Mesothelial cell of epicardium (in vitro differentiated cells): ENCODE measurements around the gene NFKBIL1. TPM values are rescaled to one million over a fixed set of nuclear protein-coding genes. Genes with fewer than 3 reads are reported as not detected.
"Not testable (repeated sequence)": the region's sequence is repeated elsewhere in the genome, so short reads cannot be mapped to it uniquely, and the experiment has no call there.

Experiments
- DNase-seq, 2 experiments: peaks; one replicate each; pipeline ENCODE4 v3.0.0; 2021; ENCODE audit warnings: low spot score in 2 of 2; ENCODE audit not compliant: unreplicated experiment in 2 of 2
- H3K27ac Mint-ChIP-seq: 2 replicates; pipeline ENCODE4 v1.8.0; 2021; ENCODE audit warnings: mixed read lengths
- H3K27me3 Mint-ChIP-seq: 2 replicates; pipeline ENCODE4 v1.8.0; 2021; ENCODE audit warnings: low read depth, mixed read lengths
- H3K36me3 Mint-ChIP-seq: 2 replicates; pipeline ENCODE4 v1.8.0; 2021; ENCODE audit warnings: mixed read lengths
- H3K4me1 Mint-ChIP-seq: 2 replicates; pipeline ENCODE4 v1.8.0; 2021; ENCODE audit warnings: mixed read lengths
- H3K4me3 Mint-ChIP-seq: 2 replicates; pipeline ENCODE4 v1.8.0; 2021; ENCODE audit warnings: mild to moderate bottlenecking, moderate library complexity, mixed read lengths
- H3K9me3 Mint-ChIP-seq: 2 replicates; pipeline ENCODE4 v1.8.0; 2021; ENCODE audit warnings: mixed read lengths
- total RNA-seq: library from RNA; stranded (reverse); gene quantifications from 3 replicates; pipeline ENCODE4 v1.2.1, GENCODE V29; 2021
- TF ChIP-seq, protein P1 (sequence below): fragments of 200-600 bp; sonication (generic); IDR thresholded peaks from one replicate; pipeline ENCODE4 v1.5.0; 2021; ENCODE audit warnings: antibody characterized with exemption; ENCODE audit not compliant: unreplicated experiment

The NFKBIL1 gene
- total RNA-seq, 1 donor from 2014 or later: 27.7 TPM

DNA sequence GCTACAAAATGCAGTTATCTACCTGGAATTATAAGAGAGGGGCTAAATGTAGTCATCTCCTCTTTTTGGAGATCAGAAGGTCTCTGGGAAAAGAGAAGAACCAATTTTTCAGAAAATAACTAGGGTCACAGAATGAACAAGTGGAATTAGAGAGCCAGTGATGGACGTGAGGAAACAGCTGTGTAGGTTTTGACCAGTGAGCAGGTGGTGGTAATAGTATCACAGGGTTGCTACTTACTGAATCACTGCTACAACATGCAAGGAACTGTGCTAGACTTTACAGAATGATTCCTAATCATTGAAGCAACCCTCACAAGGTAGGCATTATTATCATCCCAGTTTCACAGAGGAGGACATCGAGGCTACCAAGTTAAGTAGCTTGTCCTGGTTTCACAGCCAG lies 2.7 kb upstream of the NFKBIL1 start:
- Mint-ChIP-seq H3K4me1 (peaks cover 49% of the 10 kb centered on the region), H3K9me3 (no peaks in the 10 kb centered on the region)

DNA sequence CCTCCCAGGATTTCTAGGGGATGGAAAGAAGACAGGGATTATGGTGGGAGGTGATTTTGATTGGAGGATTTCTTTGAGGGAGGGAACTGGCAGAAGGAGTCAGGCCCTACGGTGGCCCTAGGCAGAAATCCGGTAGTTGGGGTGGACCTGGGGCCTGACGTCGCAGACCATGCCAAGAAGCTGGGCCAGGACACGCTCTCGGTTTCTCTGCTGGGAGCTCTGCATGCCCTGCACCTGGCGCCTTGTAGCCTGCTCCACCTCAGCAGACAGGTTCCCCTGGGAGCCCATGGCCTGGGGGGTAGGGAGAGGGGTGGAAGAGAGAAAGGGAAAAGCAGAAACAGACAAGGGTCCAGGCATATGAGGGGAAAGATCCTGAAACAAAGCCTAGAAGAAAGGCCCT lies 2.1 kb upstream of the NFKBIL1 start:
- no peak for DNase-seq
- Mint-ChIP-seq H3K4me1 (peaks cover 44% of the 10 kb centered on the region), H3K4me3 (no peak overlapping the region), H3K27me3 (no peaks in the 10 kb centered on the region), H3K36me3 (peaks cover 12% of the 10 kb centered on the region), H3K9me3 (no peaks in the 10 kb centered on the region), H3K27ac (no peak overlapping the region)
- TF ChIP-seq, protein P1, sequence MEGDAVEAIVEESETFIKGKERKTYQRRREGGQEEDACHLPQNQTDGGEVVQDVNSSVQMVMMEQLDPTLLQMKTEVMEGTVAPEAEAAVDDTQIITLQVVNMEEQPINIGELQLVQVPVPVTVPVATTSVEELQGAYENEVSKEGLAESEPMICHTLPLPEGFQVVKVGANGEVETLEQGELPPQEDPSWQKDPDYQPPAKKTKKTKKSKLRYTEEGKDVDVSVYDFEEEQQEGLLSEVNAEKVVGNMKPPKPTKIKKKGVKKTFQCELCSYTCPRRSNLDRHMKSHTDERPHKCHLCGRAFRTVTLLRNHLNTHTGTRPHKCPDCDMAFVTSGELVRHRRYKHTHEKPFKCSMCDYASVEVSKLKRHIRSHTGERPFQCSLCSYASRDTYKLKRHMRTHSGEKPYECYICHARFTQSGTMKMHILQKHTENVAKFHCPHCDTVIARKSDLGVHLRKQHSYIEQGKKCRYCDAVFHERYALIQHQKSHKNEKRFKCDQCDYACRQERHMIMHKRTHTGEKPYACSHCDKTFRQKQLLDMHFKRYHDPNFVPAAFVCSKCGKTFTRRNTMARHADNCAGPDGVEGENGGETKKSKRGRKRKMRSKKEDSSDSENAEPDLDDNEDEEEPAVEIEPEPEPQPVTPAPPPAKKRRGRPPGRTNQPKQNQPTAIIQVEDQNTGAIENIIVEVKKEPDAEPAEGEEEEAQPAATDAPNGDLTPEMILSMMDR: no peak

More for the DNA sequence above, 2.7 kb upstream of the NFKBIL1 start:
- no peak for DNase-seq
- peaks cover 14% of the 10 kb centered on the region for H3K36me3 Mint-ChIP-seq
- H3K27me3 Mint-ChIP-seq: no peaks in the 10 kb centered on the region
- TF ChIP-seq, protein P1: no peak
- no peak overlapping the region for H3K27ac Mint-ChIP-seq
- no peak overlapping the region for H3K4me3 Mint-ChIP-seq

DNA sequence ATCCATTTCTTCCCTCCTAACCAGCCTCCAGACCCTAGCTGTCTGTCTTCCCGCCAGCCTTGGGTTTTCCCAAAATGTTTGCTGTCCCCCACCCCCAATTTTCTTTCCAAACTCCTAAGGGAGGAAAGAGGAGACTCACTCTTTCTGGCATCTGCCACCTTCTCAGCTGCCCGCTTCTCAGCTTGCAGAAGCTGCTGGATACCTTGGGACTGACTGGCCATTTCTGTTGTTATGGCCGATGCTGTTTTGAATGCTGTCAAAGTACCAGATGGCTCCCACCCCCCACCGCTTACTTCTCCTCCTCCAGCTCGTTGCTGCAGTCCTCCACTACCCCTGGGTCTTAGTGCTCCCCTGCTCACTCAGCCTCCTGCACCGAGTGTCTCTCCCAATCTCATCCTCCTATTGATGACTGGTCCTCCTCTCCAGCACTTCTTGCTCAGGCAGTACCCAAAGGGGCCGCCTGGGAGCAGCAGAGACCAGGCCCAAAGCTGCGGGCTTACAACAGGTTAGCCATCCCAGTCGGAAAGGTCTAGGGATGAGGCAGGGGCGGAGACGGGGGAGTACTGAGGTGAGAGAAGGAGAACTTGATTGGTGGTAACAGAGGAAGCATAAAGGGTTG lies 960 bp upstream of the NFKBIL1 start, which contains the start of gene ATP6V1G2:
TSS of gene ATP6V1G2 (minus strand) at position 270 of the 619 bp plus-strand sequence. CDS start at position 221, 49 bp downstream.
- Mint-ChIP-seq H3K27ac (peak within 1 kb of the TSS; percentile 86), H3K4me1 (peaks cover 37% of the 10 kb centered on the region)

DNA sequence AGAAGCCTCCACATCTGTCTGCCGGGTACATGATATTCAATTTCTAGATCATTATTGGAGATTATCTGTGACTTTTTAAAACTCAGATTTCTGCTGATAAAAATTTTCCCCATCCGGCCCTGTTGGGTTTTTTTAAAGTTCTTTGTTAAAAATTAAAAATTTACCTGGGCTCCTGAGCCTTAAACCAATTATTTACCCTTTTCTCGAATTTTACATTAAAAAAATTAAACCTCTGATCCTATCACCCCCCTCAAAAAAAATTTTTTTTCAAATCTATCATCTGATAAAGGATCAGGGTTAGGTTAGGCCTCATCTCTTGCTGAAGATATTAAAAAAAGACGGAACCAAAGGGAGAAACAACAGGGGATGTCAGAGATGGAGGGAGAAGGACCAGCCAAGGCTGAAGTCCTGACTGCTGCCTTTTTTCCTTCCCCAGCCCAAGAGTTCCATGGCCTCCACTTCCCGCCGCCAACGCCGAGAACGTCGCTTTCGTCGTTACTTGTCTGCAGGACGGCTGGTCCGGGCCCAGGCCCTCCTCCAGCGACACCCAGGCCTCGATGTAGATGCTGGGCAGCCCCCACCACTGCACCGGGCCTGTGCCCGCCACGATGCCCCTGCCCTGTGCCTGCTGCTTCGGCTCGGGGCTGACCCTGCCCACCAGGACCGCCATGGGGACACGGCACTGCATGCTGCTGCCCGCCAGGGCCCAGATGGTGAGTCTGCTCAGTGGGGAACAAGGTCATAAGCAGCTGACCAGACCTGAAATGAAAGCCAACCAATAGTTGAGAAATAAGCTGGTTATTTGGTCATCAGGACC lies 527 bp downstream of the NFKBIL1 start:
- H3K4me3 Mint-ChIP-seq: peak overlapping the region; percentile 83
- TF ChIP-seq, protein P1: no peak
- no peaks in the 10 kb centered on the region for H3K9me3 Mint-ChIP-seq
- H3K4me1 Mint-ChIP-seq: peaks cover 29% of the 10 kb centered on the region
- H3K27ac Mint-ChIP-seq: peak overlapping the region; percentile 86
- no peak for DNase-seq
- no peaks in the 10 kb centered on the region for H3K27me3 Mint-ChIP-seq
- H3K36me3 Mint-ChIP-seq: peaks cover 13% of the 10 kb centered on the region

More for the DNA sequence above, 960 bp upstream of the NFKBIL1 start, which contains the start of gene ATP6V1G2:
- TF ChIP-seq, protein P1: peak; percentile 83
- H3K4me3 Mint-ChIP-seq: peak within 1 kb of the TSS; percentile 83
- DNase-seq: peak; percentile 75 to 91
- H3K36me3 Mint-ChIP-seq: peaks cover 12% of the 10 kb centered on the region
- no peaks in the 10 kb centered on the region for H3K9me3 Mint-ChIP-seq
- H3K27me3 Mint-ChIP-seq: no peaks in the 10 kb centered on the region

DNA sequence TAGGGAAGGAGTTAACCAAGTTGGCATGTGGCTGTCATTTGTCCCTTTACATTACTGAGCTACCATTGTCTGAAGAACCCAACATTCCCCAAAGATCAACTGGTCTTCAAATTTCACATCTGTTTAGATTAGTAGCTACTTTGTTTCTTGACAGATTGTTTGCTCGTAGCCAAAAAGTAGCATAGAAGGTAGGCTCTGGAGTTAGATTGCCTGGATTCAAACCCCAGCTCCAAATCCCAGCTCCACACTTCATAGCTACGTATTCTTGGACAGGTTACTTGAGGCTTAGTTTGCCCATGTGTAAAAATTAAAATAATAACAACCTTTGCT lies 1.1 kb downstream of the NFKBIL1 start:
- TF ChIP-seq, protein P1: no peak
- peaks cover 26% of the 10 kb centered on the region for H3K4me1 Mint-ChIP-seq
- no peaks in the 10 kb centered on the region for H3K9me3 Mint-ChIP-seq
- peaks cover 15% of the 10 kb centered on the region for H3K36me3 Mint-ChIP-seq
- no peaks in the 10 kb centered on the region for H3K27me3 Mint-ChIP-seq
- no peak for DNase-seq
- H3K4me3 Mint-ChIP-seq: peak overlapping the region; percentile 83
- H3K27ac Mint-ChIP-seq: peak overlapping the region; percentile 30

DNA sequence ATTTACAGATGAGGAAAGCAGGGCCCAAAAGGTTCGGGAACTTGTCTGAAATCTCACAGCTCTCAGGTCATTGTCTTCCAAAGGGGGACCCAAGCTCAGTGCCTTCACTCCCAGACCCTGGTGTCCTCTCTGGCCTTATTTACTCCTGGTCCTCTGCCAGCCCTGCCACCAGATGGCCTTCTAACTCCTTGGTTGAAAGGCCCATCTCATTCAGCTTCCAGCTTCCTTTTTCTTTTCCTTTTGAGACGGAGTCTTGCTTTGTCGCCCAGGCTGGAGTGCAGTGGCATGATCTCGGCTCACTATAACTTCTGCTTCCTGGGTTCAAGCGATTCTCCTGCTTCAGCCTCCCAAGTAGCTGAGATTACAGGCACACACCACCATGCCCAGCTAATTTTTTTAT lies 4.0 kb downstream of the NFKBIL1 start:
- H3K27ac Mint-ChIP-seq, H3K27me3 Mint-ChIP-seq, H3K4me3 Mint-ChIP-seq, DNase-seq, H3K9me3 Mint-ChIP-seq: not testable (repeated sequence)
- Mint-ChIP-seq H3K36me3 (peaks cover 18% of the 10 kb centered on the region), H3K4me1 (peaks cover 22% of the 10 kb centered on the region)
